ENCODE data around the gene ADD2.
"Not testable (repeated sequence)": the region's sequence is repeated elsewhere in the genome, so short reads cannot be mapped to it uniquely, and the experiment has no call there.

Gene ADD2, protein sequence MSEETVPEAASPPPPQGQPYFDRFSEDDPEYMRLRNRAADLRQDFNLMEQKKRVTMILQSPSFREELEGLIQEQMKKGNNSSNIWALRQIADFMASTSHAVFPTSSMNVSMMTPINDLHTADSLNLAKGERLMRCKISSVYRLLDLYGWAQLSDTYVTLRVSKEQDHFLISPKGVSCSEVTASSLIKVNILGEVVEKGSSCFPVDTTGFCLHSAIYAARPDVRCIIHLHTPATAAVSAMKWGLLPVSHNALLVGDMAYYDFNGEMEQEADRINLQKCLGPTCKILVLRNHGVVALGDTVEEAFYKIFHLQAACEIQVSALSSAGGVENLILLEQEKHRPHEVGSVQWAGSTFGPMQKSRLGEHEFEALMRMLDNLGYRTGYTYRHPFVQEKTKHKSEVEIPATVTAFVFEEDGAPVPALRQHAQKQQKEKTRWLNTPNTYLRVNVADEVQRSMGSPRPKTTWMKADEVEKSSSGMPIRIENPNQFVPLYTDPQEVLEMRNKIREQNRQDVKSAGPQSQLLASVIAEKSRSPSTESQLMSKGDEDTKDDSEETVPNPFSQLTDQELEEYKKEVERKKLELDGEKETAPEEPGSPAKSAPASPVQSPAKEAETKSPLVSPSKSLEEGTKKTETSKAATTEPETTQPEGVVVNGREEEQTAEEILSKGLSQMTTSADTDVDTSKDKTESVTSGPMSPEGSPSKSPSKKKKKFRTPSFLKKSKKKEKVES

DNA sequence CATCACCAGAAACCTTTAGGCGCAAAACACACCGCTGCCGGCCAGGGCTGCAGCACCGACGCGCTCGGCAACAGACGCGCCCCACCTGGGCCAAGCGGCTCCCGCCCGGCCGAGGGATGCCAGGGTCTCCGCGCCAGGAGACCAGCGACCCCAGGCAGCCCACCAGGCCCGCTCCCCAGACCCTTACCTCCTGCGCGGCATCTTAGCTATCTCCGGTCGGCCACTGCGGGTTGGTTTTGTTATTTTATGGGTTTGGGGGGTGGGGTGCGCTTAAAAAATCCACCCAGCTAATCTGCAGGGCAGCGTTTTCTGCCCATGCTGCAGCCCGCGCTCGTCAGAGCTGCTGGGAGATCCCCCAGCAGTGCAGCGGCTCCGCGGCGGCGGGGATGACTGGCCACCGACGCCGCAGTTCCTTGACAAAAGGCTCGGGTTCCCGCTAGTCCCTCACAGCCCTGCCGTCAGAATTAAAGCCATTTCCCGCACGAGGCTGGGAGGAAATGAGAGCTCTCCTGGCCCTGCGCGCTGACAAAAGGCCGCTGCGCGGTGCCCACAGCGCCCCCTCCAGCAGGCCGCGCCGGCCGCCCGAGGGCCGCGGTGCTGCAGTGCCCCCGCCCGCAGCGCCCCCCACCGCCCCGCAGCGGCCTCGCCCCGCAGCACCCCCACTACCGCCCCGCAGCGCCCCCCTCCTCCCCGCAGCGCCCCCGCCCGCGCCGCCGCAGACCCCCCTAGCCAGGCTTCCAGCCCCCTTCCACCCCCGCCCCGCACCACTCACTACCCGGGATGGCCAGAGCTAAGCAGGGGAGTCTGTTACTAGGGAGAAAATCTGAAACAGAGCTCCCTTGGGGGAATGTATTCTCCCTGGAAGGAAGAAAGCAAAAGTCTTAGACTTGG is at the start of gene ADD2:
Gene ADD2, minus strand, starts transcription at position 502 of the 891 bp plus-strand sequence. CDS start 61,792 bp downstream, outside the sequence.
- DNase-seq = peak; percentile 67

DNA sequence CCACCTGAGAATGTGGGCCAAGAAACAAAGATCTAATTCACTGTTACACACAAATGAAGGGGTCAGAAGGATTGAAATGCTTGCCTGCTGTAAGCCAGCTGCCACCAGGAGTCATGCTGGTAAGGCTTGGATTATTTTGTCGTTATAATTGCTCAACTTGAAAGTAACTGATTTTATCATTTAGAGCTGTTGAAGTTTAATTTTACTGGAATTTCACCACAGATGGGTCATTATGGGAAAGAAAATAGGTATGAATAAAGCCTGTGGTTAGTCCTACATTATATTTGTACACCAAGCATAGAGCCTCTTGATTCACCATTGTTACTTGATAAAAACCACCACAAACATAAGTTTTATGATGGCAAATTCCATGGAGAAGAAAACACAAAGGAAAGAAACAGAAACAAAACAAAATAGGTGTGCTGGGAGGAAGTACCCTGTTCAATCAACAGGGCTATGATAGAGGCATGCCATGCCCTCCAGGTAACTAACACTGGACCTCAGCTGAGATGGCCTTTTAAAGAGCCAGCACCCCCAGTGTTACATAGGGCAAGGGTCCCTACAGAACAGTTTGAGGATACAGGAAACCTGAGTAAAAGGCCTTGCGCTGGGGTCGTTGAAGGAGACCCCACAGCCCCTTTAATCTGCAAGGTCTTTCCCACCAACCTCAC is 49.4 kb upstream of the ADD2 start:
- no peak for DNase-seq

DNA sequence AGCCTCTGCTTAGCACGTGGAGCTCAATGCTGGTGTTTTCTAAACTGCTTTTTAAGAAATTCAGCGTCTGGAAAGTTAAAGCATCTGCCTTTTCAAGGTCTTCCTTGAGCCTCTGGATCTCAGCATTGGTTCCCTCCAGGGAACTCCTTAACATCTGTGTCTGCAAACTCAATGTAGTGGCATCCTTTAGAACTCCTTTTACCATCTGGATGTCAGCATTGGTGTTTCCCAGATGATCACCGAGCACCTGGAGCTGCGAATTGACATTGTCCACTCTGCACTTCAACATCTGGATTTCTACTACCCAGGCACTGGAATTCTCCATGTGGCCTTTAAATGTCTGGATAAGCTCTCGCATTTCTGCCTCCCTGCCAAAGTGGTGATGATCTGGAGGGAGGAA is 48.7 kb upstream of the ADD2 start:
- no peak for DNase-seq

DNA sequence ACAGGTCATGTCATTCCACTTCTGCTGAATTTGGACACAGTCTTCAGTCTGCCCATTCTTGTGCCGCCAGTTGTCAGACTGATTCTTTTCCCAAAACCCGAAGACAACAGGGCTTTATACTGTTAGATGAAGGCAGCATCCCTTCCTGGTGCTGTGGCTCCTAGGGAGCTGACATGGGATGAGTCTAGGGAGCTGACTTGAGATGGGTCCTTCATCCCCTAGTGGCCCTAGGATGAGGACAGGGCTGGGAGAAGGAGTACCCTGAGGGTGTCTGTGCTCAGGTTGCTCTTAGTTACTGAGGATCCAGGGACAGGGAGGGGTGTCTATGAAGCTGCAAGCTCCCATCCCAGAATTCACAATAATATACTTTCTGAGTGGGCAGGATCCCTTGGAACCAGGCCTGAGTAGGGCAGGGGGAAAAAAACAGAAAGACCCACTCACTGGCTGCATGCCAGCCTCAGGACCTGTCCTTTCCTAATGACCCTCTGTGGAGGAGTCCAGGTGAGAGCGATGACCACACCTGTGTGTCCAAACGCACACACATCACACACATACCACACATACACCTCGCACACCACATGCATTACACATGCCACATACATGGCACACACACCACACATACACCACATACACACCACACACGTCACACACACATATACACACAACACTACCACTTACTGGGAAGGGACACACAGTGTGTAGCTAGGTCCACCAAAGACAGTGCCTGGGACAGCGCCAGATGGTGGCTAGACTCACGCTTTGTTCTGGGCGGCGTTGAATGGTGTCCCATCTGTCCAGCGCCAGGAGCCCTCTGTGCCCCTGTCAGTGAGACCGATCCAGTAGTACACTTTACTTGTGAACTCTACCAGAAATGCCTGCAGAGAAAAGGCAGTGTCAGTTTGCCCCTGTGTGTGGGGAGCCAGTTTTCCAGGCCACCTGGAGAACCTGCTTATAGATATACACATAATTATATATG is 41.3 kb upstream of the ADD2 start:
- no peak for DNase-seq

DNA sequence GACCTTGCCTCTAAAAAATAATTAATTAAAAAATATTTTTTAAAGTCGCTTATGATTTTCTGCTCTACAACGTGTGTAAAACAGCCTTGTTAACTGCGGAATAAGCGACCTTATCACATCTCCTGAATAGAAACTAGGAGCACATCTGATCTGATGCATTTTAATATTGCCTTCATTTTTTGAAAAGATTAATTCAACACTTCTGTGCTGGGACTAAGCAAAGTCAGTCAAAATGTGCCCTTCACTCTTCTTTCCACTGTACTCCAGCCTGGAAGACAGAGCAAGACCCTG is 39.8 kb upstream of the ADD2 start:
- DNase-seq = no peak

DNA sequence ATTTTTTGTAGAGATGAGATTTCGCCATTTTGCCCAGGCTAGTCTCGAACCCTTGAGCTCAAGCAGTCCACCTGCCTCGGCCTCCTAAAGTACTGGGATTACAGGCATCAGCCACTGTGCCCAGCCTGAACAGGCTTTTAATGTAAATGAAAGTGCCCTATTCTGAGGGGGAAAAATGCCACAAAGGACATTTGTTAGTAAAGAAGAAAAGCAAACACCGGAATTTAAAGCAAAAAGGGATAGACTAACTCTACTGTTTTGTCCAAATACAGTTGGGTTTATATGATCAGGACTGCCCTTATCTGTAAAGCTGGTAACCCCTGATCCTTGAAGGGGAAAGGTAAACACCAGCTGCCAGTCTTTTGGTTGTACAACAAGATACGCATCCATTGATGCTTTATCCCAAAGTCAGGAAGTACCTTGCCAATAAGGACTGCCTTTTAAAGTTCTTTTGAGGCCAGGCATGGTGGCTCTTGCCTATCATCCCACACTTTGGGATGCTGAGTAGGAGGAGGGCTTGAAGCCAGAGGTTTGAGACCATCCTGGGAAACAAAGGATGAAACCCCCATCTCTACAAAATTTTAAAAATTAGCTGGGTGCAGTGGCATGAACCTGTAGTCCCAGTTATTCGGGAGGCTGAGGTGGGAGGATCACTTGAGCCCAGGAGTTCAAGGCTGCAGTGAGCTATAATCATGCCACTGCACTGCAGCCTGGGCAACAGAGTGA is 39.3 kb upstream of the ADD2 start:
- DNase-seq = no peak

DNA sequence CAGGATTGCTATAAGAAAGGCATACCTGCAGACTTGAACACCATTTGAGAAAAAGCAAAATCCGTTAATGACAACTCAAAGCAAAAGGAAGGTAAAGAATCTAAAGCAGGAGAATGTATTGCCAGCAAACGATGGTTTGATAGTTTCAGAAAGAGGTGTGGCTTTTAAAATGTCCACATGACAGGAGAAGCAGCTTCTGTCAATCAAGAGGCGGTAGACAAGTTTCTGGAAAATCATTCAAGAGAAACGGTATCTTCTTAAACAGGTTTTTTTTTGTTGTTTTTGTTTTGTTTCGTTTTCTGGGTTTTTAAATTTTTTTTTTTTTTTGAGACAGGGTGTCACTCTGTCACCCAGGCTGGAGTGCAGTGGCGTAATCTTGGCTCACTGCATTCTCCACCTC is 38.6 kb upstream of the ADD2 start:
- no peak for DNase-seq

DNA sequence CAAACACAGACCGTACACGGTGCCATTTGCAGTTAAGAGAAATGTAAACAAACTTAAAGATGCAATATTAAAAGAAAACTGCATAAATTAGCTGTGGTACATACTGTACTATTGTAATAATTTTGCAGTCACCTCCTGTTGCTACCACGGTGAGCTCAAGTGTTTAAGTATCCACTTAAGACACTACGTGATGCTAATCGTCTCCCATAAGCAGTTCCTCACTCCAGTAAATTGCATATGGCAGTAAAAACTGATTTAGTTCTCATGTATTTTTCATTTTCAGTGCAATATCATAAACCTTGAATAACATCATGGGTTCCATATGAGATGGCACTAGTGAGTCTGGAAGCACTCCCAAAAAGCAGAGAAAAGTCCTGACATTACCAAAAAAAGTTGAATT is 38.0 kb upstream of the ADD2 start:
- no peak for DNase-seq

DNA sequence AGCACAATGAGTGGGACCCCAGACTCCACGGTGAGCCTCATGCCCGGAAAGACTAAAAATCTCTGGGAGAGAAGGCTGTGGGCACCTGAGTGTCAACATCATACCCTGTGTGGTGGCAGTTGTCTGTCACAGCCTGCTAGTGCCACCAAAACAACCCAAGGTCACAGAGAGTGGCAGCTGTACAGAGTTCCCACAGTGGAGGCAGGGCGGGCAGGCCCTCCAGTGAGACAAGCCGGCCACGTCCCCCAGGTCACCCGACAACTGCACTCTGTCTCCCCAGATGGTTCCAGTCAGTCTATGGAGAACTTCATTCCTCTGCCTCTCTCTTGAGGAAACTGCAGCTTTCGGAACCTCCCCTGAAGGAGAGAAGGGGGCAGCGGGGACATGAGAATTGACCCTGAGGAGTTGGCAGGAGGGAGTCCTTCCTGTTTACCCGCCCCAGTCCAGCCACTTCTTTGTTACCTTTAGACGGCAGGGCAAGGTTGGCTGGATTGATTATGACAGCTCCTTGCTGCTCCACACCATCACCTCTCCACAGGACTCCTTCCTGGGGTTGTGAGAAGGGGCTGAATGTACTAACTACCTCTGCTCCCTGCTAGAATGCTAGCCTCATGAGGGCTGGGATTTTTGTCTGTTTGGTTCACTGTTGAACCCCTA is 33.7 kb upstream of the ADD2 start:
- DNase-seq = no peak

DNA sequence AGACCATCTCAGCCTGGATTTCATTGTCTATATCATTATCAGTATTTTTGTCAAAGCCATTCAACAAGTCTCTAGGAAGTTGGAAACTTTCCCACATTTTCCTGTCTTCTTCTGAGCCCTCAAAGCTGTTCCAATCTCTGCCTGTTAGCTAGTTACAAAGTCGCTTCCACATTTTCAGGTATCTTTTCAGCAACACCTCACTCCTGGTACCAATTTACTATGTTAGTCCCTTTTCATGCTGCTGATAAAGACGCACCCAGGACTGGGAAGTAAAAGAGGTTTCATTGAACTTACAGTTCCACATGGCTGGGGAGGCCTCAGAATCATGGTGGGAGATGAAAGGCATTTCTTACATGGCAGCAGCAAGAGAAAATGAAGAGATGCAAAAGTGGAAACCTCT is 31.7 kb upstream of the ADD2 start:
- no peak for DNase-seq

DNA sequence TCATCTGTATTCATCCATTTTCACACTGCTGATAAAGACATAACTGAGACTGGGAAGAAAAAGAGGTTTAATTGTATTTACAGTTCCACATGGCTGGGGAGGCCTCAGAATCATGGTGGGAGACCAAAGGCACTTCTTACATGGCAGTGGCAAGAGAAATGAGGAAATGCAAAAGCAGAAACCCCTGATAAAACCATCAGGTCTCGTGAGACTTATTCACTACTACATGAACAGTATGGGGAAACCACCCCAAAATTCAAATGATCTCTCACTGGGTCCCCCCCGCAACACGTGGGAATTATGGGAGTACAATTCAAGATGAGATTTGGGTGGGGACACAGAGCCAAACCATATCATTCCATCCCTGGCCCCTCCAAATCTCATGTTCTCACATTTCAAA is 30.0 kb upstream of the ADD2 start:
- DNase-seq = not testable (repeated sequence)

DNA sequence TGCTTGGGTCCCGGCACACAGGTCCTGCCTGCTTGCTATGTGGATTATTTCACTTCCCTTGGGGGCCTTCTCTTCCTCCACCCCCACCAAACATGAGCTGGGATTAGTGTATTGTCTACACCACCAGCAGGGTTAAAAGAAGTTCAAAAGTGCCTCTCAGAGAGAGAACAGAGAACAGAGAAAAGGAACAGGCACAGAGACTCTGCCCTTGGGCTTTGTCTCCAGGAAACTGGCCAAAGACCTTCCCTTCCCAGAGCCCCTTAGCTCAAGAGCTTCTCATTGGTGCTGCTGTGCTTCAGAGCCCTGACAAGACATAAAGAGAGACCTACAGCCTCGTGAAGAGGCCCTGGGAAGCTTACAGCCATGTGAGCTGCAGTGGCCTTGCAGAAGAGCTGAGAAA is 29.5 kb upstream of the ADD2 start:
- DNase-seq = no peak

DNA sequence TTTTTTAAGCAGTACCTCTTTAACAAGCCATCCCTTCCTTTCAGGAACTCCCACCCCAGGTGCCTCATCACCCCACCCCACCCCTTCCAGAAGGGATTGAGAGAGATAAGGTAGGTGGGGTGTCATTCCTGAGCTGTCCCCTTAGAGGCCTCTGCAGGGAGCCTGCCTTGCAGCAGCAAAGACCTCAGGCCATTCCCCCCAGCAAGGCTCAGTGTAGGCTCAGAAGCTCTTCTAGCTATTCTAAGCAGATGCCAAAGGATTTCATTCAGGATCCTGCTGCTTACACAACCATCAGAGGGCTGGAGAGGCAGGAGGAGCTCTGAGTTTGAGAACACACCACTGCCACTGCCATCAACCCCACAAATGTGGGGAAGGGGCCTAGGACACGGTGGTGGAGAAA is 28.3 kb upstream of the ADD2 start:
- DNase-seq = no peak

DNA sequence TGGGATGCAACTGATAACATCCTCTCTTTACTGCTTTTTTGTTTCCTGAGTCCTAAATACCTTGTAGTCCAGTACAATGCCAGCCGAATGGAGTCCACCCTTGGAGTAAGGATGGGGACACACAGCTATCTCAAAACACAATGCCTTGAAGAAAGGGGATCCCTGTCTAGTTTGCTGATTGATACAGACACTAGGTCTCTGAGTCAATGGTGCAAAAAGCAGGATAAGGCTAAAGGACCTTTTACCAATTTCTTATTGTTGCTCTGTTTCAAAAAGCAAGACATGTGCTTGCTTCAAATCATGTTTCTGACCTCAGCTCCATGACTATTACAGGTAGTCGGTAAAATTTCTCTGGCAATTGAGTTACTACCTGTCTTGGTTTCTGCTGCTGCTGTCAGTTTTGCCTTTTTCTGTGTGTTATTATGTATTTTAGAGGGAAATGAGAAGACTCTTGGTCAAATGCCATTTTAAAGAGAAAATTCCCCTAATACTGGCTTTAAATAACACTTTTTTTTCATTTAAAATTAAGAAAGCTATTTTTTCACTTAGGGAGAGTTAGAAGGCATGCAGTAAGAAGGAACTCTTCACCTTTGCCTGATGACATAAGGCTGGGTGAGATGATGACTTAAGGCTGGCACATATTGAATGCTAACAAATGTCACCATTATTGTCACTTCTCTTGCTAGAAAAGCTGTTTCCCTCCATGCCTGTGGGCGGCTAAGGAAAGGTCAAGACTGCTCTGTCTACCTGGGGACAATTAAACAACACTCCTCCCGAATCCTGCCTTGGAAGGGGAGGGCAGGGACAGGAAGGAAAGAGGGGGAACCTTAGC is 27.4 kb upstream of the ADD2 start:
- DNase-seq = no peak

DNA sequence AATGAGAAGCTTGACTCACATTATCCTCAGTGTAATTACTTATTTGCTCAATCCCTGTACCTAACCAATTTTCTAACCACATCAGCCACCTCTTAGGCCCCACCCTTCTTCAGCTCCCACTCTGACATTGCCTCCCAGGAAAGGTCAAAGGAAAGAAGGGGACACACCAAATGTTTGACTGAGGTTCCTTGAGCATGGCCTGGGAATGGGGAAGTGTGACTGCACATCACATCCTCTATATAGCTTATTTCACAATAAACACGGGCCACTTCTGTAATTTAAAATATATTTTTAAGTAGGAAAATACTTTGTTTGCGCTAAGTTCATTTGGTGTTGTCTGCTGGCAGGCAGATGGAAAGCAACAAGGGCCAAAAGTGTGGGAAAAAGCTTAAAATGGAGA is 25.4 kb upstream of the ADD2 start:
- DNase-seq = no peak

DNA sequence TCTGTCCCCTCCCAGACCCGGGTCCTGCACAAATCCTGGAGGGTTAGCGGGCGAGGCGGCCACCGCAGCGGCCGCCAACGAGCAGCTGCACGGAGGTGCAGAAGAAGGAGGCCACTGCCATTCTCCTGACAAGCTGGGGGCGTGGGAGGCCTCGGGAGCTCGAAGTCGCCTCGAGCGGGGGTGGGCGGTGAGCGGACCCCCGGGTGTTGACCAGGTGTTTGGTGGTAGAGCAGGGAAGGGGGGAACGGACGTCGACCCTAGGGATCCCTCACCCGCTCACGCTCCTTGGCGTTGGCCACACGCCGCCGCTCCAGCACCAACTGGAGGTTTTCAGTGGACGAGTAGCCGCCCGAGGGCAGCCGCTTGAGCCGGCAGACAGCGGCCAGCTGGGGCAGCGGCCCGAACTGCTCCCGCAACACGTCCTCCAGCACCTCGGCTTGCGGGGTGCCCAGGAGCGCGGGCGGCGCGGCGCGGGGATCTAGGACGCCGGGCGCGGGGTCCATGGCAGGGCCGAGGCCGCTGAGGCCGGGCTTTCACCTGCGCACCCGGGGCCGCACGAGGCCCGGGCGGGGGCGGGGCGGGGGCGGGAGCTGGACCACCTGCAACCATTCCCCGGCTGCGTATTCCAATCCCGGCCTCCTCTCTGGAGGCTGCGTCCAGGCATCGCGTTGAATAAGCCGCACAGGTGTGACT is 22.3 kb upstream of the ADD2 start, which contains the start of gene FIGLA:
Gene FIGLA, minus strand, starts transcription at position 508 of the 693 bp plus-strand sequence. Its CDS starts 5 bp downstream, at position 503.
- DNase-seq = no peak

DNA sequence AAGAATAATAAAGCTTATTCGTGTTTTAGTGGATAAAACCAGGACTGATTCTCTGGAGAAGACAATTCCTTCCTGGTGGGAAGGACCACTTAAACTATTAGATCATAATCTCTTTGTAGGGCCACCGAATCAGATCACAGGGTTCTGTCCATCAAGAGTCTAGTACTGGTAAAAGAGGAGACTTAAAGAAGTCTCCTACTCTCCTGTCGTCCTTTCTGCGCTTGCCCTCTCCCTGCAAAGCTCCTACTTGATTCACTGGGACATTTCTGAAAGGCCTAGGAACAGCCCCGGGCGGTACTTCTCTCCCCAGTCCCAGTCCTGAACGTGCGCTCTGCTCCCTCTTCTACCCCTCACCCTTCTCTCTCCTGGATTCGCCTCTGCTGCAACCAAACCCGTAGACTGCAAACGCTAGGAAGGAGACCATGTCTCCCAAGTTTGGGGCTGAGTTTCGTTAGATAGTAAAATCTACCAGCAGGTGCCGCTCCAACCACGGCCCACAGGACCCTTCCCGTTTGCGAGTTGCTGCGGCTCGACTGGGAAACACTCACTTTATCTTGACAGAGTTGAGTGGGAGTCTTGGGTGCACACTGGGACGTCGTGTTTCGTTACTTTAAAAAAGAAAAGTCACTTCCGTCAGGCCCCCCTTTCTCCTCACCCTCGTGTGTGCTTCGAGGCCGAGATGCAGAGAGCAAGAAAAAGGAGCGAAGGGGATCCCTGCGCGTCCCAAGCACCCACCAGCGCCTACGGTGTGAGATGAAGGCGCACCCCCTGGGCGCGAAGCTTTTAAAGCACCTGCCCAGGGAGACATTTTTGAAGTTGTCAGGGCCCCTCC is 21.5 kb upstream of the ADD2 start:
- DNase-seq = peak; percentile 52
